Measurements from ENCODE around the gene COL4A5. TPM values are rescaled to one million over a fixed set of nuclear protein-coding genes. Genes with fewer than 3 reads are reported as not detected.

COL4A5 gene
- total RNA-seq, 1 experiment from 2014 or later = 8.3 TPM

DNA sequence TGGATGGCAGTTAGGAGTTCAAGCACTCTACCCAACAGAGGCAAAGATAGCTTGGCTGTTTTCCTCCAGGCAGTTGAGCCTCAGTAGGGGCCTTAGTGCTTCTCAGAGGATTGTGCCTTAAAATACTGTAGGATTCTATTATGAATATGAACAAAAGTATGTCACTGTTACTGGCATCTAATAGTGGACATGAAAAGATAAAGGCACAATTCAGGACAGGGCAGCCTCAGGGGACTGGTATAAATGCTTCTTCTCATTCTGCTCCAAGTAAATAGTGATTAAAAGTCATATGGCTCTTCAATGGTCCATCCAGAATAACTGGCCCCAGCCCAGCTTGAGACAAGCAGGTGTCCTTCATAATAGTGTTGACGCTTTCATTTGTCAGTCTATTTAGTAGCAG lies 19.2 kb upstream of the COL4A5 start:
- intact Hi-C loops (cut with micrococcal nuclease; ENCODE audit: unreplicated experiment) = no loop called here
- in situ Hi-C loops (cut with HindIII; ENCODE audit: low pct_unique_long_range_greater_than_20kb, low sequenced_read_pairs) = no loop called here
- no peaks in the 10 kb centered on the region for H3K4me1 ChIP-seq (ENCODE audit: control insufficient read depth, insufficient read depth, low read length)
- no peaks in the 10 kb centered on the region for H3K27me3 ChIP-seq (ENCODE audit: control insufficient read depth, insufficient read depth, low read length)
- TF ChIP-seq POLR2AphosphoS5 (IDR thresholded peaks at IDR 0.05; ENCODE audit: low read depth, low read length) (no peak), REST (IDR thresholded peaks at IDR 0.05; ENCODE audit: insufficient read depth in 1 of 2, low read depth in 2 of 2, low read length in 1 of 2) (no peak), CTCF (IDR thresholded peaks at IDR 0.05) (no peak), SIN3A (IDR thresholded peaks at IDR 0.05; ENCODE audit: borderline replicate concordance, insufficient read depth, low read depth, low read length) (no peak), TCF7L2 (IDR thresholded peaks at IDR 0.05; ENCODE audit: low read depth, low read length) (no peak)
- CTCF ChIA-PET = no interaction called here
- H3K36me3 ChIP-seq (ENCODE audit: control insufficient read depth, insufficient read depth, low read length) = no peaks in the 10 kb centered on the region
- BruUV-seq (replicated peaks) = no TSS peak
- POLR2A ChIA-PET = no interaction called here
- no peak overlapping the region for H3K27ac ChIP-seq (ENCODE audit: low read length)
- no peak for DNase-seq (ENCODE audit: low read depth, low spot score)
- no peak for ATAC-seq
- no peaks in the 10 kb centered on the region for H3K9me3 ChIP-seq (ENCODE audit: control insufficient read depth, insufficient read depth, low read depth, low read length)
- no peak overlapping the region for H3K4me3 ChIP-seq (ENCODE audit: low read depth in 2 of 2, low read length in 2 of 2)

DNA sequence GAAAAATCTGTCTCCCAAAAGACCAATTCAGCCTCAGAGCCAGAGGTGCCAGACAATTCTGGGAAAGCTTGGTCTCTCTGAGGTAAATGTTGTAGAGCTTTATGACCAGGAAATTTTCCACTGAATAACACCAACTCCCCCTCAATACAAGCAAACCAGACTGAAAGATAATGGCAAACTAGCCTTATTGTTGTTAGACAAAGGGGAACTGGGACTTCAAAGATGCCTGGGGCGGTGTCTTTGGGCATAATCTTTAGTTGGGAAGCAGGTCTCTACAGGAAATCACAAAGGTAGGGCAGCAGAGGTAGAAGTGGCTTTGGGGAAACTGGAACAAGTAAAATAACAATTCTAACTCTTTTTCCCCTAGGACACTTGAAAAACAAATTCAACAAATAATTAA lies 13.4 kb upstream of the COL4A5 start:
- no peaks in the 10 kb centered on the region for H3K9me3 ChIP-seq (ENCODE audit: control insufficient read depth, insufficient read depth, low read depth, low read length)
- no TSS peak for BruUV-seq (replicated peaks)
- no peaks in the 10 kb centered on the region for H3K36me3 ChIP-seq (ENCODE audit: control insufficient read depth, insufficient read depth, low read length)
- no peak overlapping the region for H3K4me3 ChIP-seq (ENCODE audit: low read depth in 2 of 2, low read length in 2 of 2)
- TF ChIP-seq CTCF (IDR thresholded peaks at IDR 0.05) (no peak), REST (IDR thresholded peaks at IDR 0.05; ENCODE audit: insufficient read depth in 1 of 2, low read depth in 2 of 2, low read length in 1 of 2) (no peak), SIN3A (IDR thresholded peaks at IDR 0.05; ENCODE audit: borderline replicate concordance, insufficient read depth, low read depth, low read length) (no peak), TCF7L2 (IDR thresholded peaks at IDR 0.05; ENCODE audit: low read depth, low read length) (no peak), POLR2AphosphoS5 (IDR thresholded peaks at IDR 0.05; ENCODE audit: low read depth, low read length) (no peak)
- ChIA-PET CTCF (no interaction called here), POLR2A (no interaction called here)
- DNase-seq (ENCODE audit: low read depth, low spot score) (no peak), ATAC-seq (no peak)
- H3K4me1 ChIP-seq (ENCODE audit: control insufficient read depth, insufficient read depth, low read length) = no peaks in the 10 kb centered on the region
- H3K27ac ChIP-seq (ENCODE audit: low read length) = no peak overlapping the region
- no peaks in the 10 kb centered on the region for H3K27me3 ChIP-seq (ENCODE audit: control insufficient read depth, insufficient read depth, low read length)
- in situ Hi-C loops (cut with HindIII; ENCODE audit: low pct_unique_long_range_greater_than_20kb, low sequenced_read_pairs) (no loop called here), intact Hi-C loops (cut with micrococcal nuclease; ENCODE audit: unreplicated experiment) (no loop called here)
